CD4-positive, alpha-beta T cell (primary cell): Measurements from ENCODE around the gene TRO. TPM values are rescaled to one million over a fixed set of nuclear protein-coding genes. Genes with fewer than 3 reads are reported as not detected.

Experiments used
- ATAC-seq: fragments of 200-7000 bp; cut with Tn5 transposase; one replicate; pipeline ENCODE4 v1.10.0; 2022; ENCODE audit warnings: mild to moderate bottlenecking; ENCODE audit not compliant: poor library complexity
- CTCF ChIA-PET: fragments of 350-600 bp; sonication (Branson Sonifier 250); formaldehyde crosslinking; loops from one replicate; lab custom pipeline; 2021; ENCODE audit warnings: antibody characterized with exemption, inconsistent platforms; lab: Charles Lee
- POLR2A ChIA-PET: fragments of 350-600 bp; sonication (Branson Sonifier 250); formaldehyde crosslinking; loops from one replicate; lab custom pipeline; 2021; ENCODE audit warnings: antibody characterized with exemption, inconsistent platforms; lab: Charles Lee
- DNase-seq, 14 experiments: peaks; one replicate each; pipeline ENCODE4 v3.0.0-alpha.2; 2013 to 2020; ENCODE audit warnings: mixed read lengths in 2 of 14
- H3K27ac ChIP-seq, 2 donors: one replicate each; pipeline versions ENCODE4 v1.5.1 to v1.7.0; 2013; ENCODE audit warnings: low read length in 2 of 2, low read depth in 1 of 2, mild to moderate bottlenecking in 1 of 2
- H3K27me3 ChIP-seq, 2 experiments: 1 replicate in 1 of 2; 2 replicates in 1 of 2; pipeline versions ENCODE4 v1.6.1 to v1.7.0; 2013; ENCODE audit warnings: low read length in 2 of 2, control low read depth in 1 of 2, mild to moderate bottlenecking in 1 of 2, moderate library complexity in 1 of 2; ENCODE audit not compliant: insufficient read depth in 2 of 2, control insufficient read depth in 1 of 2
- H3K36me3 ChIP-seq: one replicate; pipeline ENCODE4 v1.6.1; 2013; ENCODE audit warnings: low read length, control low read depth; ENCODE audit not compliant: insufficient read depth
- H3K4me1 ChIP-seq: one replicate; pipeline ENCODE4 v1.6.1; 2013; ENCODE audit warnings: low read length, control low read depth; ENCODE audit not compliant: insufficient read depth
- H3K4me3 ChIP-seq: one replicate; pipeline ENCODE4 v1.5.1; 2013; ENCODE audit warnings: mild to moderate bottlenecking, low read length, moderate library complexity
- H3K9me3 ChIP-seq, 2 experiments: 1 replicate in 1 of 2; 2 replicates in 1 of 2; pipeline versions ENCODE4 v1.6.1 to v1.7.0; 2013; ENCODE audit warnings: low read length in 2 of 2, mild to moderate bottlenecking in 2 of 2, control low read depth in 1 of 2, moderate library complexity in 1 of 2; ENCODE audit not compliant: control insufficient read depth in 1 of 2, insufficient read depth in 1 of 2
- H3K27ac Mint-ChIP-seq: one replicate; pipeline ENCODE4 v1.8.0; 2020; ENCODE audit warnings: mixed read lengths
- H3K27me3 Mint-ChIP-seq: one replicate; pipeline ENCODE4 v1.8.0; 2021; ENCODE audit warnings: mixed read lengths
- H3K36me3 Mint-ChIP-seq: one replicate; pipeline ENCODE4 v1.8.0; 2021; ENCODE audit warnings: low read depth, mixed read lengths
- H3K4me1 Mint-ChIP-seq: one replicate; pipeline ENCODE4 v1.8.0; 2021; ENCODE audit warnings: low read depth, mixed read lengths
- H3K4me3 Mint-ChIP-seq: one replicate; pipeline ENCODE4 v1.8.0; 2020; ENCODE audit warnings: mild to moderate bottlenecking, mixed read lengths
- H3K9me3 Mint-ChIP-seq: one replicate; pipeline ENCODE4 v1.8.0; 2020; ENCODE audit warnings: mixed read lengths
- intact Hi-C, 2 experiments: fragments of 100-400 bp; cut with DNase I in 1 of 2; cut with micrococcal nuclease in 1 of 2; formaldehyde crosslinking; loops; one replicate each; pipeline versions ENCODE4 v1.15.1 to v1.9.0; 2023 to 2025; cut with DNase I, micrococcal nuclease
- total RNA-seq, 174 experiments: library from RNA in 2 of 174; stranded (reverse) in 2 of 174; gene quantifications; one replicate each; pipeline ENCODE4 v1.2.3 and lab custom pipeline; 2021 to 2026
- TF ChIP-seq, protein P1 (sequence below): fragments of 200-600 bp; IDR thresholded peaks from one replicate; pipeline ENCODE4 v1.8.0; 2022; ENCODE audit warnings: antibody characterized with exemption, mild to moderate bottlenecking

The TRO gene
- total RNA-seq, 2 experiments from 2014 or later: 1.0 to 2.0 TPM

- no peak overlapping the region for H3K4me3 Mint-ChIP-seq
- no peaks in the 10 kb centered on the region for H3K27me3 Mint-ChIP-seq
- Histone ChIP-seq H3K27me3 (no peaks in the 10 kb centered on the region), H3K4me1 (peaks cover 5% of the 10 kb centered on the region), H3K36me3 (no peaks in the 10 kb centered on the region), H3K4me3 (no peak overlapping the region), H3K27ac (no peak overlapping the region), H3K9me3 (no peaks in the 10 kb centered on the region)
- ChIA-PET CTCF (no interaction called here), POLR2A (no interaction called here)
- no peaks in the 10 kb centered on the region for H3K36me3 Mint-ChIP-seq
- TF ChIP-seq, protein P1, sequence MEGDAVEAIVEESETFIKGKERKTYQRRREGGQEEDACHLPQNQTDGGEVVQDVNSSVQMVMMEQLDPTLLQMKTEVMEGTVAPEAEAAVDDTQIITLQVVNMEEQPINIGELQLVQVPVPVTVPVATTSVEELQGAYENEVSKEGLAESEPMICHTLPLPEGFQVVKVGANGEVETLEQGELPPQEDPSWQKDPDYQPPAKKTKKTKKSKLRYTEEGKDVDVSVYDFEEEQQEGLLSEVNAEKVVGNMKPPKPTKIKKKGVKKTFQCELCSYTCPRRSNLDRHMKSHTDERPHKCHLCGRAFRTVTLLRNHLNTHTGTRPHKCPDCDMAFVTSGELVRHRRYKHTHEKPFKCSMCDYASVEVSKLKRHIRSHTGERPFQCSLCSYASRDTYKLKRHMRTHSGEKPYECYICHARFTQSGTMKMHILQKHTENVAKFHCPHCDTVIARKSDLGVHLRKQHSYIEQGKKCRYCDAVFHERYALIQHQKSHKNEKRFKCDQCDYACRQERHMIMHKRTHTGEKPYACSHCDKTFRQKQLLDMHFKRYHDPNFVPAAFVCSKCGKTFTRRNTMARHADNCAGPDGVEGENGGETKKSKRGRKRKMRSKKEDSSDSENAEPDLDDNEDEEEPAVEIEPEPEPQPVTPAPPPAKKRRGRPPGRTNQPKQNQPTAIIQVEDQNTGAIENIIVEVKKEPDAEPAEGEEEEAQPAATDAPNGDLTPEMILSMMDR: no peak
- intact Hi-C loops: no loop called here
- ATAC-seq: no peak
- no peak overlapping the region for H3K27ac Mint-ChIP-seq
- H3K4me1 Mint-ChIP-seq: peaks cover 3% of the 10 kb centered on the region
- H3K9me3 Mint-ChIP-seq: no peaks in the 10 kb centered on the region
- DNase-seq: no peak
Measured at GRCh38 chrX:54926978-54927377, 6.4 kb downstream of the TRO start.

DNA sequence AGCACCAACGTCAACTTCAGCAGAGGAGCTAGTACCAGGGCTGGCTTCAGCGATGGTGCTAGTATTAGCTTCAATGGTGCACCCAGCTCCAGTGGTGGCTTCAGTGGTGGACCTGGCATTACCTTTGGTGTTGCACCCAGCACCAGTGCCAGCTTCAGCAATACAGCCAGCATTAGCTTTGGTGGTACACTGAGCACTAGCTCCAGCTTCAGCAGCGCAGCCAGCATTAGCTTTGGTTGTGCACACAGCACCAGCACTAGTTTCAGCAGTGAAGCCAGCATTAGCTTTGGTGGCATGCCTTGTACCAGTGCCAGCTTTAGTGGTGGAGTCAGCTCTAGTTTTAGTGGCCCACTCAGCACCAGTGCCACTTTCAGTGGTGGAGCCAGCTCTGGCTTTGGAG lies 8.3 kb downstream of the TRO start:
- no peaks in the 10 kb centered on the region for H3K27me3 Mint-ChIP-seq
- no peaks in the 10 kb centered on the region for H3K4me1 Mint-ChIP-seq
- Histone ChIP-seq H3K9me3 (no peaks in the 10 kb centered on the region), H3K27ac (no peak overlapping the region), H3K4me3 (no peak overlapping the region), H3K36me3 (no peaks in the 10 kb centered on the region), H3K4me1 (no peaks in the 10 kb centered on the region), H3K27me3 (no peaks in the 10 kb centered on the region)
- TF ChIP-seq, protein P1: no peak
- H3K9me3 Mint-ChIP-seq: no peaks in the 10 kb centered on the region
- no peak overlapping the region for H3K27ac Mint-ChIP-seq
- ATAC-seq: no peak
- no peak overlapping the region for H3K4me3 Mint-ChIP-seq
- intact Hi-C loops: no loop called here
- no peak for DNase-seq
- POLR2A ChIA-PET: no interaction called here
- H3K36me3 Mint-ChIP-seq: no peaks in the 10 kb centered on the region
- CTCF ChIA-PET: no interaction called here

DNA sequence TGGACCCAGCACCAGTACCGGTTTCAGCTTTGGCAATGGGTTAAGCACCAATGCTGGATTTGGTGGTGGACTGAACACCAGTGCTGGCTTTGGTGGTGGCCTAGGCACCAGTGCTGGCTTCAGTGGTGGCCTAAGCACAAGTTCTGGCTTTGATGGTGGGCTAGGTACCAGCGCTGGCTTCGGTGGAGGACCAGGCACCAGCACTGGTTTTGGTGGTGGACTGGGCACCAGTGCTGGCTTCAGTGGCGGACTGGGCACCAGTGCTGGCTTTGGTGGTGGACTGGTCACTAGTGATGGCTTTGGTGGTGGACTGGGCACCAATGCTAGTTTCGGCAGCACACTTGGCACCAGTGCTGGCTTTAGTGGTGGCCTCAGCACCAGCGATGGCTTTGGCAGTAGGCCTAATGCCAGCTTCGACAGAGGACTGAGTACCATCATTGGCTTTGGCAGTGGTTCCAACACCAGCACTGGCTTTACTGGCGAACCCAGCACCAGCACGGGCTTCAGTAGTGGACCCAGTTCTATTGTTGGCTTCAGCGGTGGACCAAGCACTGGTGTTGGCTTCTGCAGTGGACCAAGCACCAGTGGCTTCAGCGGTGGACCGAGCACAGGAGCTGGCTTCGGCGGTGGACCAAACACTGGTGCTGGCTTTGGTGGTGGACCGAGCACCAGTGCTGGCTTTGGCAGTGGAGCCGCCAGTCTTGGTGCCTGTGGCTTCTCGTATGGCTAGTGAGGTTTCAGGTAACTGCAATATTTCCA lies 9.8 kb downstream of the TRO start:
- ChIA-PET POLR2A (no interaction called here), CTCF (interaction anchor here (1.1 kb wide), 1 partner anchor 10 kb away, joined by 3 read pairs; the partner anchor contains the start of gene TRO)
- Histone ChIP-seq H3K27ac (no peak overlapping the region), H3K4me3 (no peak overlapping the region), H3K9me3 (no peaks in the 10 kb centered on the region), H3K27me3 (no peaks in the 10 kb centered on the region), H3K36me3 (no peaks in the 10 kb centered on the region), H3K4me1 (no peaks in the 10 kb centered on the region)
- no peak for DNase-seq
- Mint-ChIP-seq H3K4me1 (no peaks in the 10 kb centered on the region), H3K36me3 (no peaks in the 10 kb centered on the region), H3K4me3 (no peak overlapping the region), H3K9me3 (no peaks in the 10 kb centered on the region), H3K27me3 (no peaks in the 10 kb centered on the region), H3K27ac (no peak overlapping the region)
- TF ChIP-seq, protein P1: no peak
- ATAC-seq: no peak
- intact Hi-C loops: no loop called here
